Coronary artery (tissue), 2 donors: ENCODE measurements around the gene RBPJL.

ENCODE experiments used
- DNase-seq: peaks from one replicate; pipeline ENCODE4 v3.0.0-alpha.2; 2017; ENCODE audit warnings: low spot score
- H3K27ac ChIP-seq, 2 donors: fragments of 200-600 bp; sonication (generic); one replicate each; pipeline ENCODE4 v1.5.1; 2016 to 2019
- H3K4me3 ChIP-seq: fragments of 200-600 bp; sonication (generic); 2 replicates; pipeline ENCODE4 v1.5.1; 2016; ENCODE audit warnings: mild to moderate bottlenecking, moderate library complexity
- CTCF ChIP-seq: fragments of 200-600 bp; sonication (generic); IDR thresholded peaks from one replicate; pipeline ENCODE4 v1.5.1; 2019; ENCODE audit warnings: antibody characterized with exemption

Gene RBPJL

GRCh38 chr20:45308117-45308778 is 1.6 kb downstream of the RBPJL start, which contains the start of gene MATN4:
MATN4 (minus strand) TSS chr20:45308299; CDS start chr20:45305582, 2,717 bp downstream.
- H3K27ac ChIP-seq = no peak within 1 kb of the TSS
- TF ChIP-seq CTCF = no peak
- no peak for DNase-seq
- H3K4me3 ChIP-seq = no peak within 1 kb of the TSS

DNA sequence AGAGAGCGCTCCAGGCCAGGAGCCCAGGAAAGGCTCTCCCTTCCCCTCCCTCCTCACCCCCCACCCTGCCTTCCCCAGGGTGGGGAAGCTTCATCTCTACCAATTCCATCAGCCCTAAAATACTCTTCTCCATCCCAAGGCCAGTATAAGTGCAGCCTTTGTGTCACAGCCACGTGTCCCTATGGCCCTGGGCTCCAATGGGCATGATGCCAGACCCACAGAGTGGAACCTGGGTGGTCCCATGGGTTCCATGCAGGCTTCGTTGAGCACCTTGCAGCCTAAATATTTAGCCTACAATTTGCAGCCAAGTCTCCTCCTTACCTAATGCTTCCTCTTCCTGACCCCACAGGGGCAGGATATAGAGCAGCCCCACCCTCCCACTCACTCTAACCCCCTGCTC is 2.4 kb downstream of the RBPJL start:
- TF ChIP-seq CTCF = no peak
- Histone ChIP-seq H3K27ac (no peak overlapping the region), H3K4me3 (no peak overlapping the region)
- DNase-seq = no peak

GRCh38 chr20:45311589-45312211 is 5.1 kb downstream of the RBPJL start:
- Histone ChIP-seq H3K27ac (no peak overlapping the region), H3K4me3 (peak overlapping the region; percentile 31)
- no peak for DNase-seq
- TF ChIP-seq CTCF = peak; percentile 71

DNA sequence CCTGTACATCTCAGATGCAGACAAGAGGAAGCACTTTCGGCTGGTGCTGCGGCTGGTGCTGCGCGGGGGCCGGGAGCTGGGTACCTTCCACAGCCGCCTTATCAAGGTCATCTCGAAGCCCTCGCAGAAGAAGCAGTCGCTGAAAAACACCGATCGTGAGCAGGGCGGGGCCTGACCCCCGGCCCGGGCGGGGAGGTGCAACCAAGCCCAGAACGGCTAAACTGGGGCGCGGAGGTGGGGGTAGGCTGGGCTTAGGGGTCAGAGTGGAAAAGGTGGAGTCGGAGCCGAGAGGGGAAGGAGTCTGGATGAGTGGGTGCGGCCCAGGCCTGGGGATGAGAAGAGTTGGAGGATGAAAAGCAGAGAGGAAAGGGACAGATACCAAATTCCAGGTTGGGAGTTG is 5.6 kb downstream of the RBPJL start:
- no peak for TF ChIP-seq CTCF
- DNase-seq = no peak
- Histone ChIP-seq H3K27ac (no peak overlapping the region), H3K4me3 (no peak overlapping the region)

DNA sequence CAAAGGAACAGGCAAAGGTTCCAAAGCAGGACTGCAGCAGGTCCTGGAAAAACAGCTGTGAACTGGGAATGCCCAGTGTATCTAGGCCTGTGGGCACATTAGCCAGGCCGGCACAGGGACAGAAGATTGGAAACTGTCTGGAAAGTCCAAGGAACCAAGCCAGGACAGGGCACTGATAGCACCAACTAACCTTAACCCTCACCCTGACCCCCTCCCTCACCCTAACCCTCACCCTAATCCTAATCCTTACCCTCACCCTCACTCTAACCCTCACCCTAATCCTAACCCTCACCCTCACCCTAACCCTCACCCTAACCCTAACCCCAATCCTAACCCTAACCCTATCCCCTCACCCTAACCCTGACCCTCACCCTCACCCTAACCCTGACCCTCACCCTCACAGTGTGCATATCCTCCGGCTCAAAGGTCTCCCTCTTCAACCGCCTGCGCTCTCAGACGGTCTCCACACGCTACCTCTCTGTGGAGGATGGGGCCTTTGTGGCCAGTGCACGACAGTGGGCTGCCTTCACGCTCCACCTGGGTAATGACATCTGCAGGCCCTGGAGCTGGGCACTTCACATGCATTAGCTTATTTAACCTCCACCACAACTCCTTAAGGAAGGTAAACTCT is 6.5 kb downstream of the RBPJL start:
- no peak for DNase-seq
- H3K27ac ChIP-seq = no peak overlapping the region
- TF ChIP-seq CTCF = no peak
- no peak overlapping the region for H3K4me3 ChIP-seq

GRCh38 chr20:45313943-45314342 is 7.3 kb downstream of the RBPJL start:
- TF ChIP-seq CTCF = no peak
- Histone ChIP-seq H3K4me3 (no peak overlapping the region), H3K27ac (no peak overlapping the region)
- DNase-seq = no peak
